ENCODE measurements around the gene PNPO.

- TF ChIP-seq EZH2 (IDR thresholded peaks at IDR 0.05; ENCODE audit: insufficient read depth, poor library complexity, severe bottlenecking) (no peak), EZH2phosphoT487 (IDR thresholded peaks at IDR 0.05; ENCODE audit: insufficient read depth, low read depth) (no peak)
Observed at GRCh38 chr17:47896672-47897490, 44.5 kb upstream of the PNPO start.
